HepG2 (cell line): ENCODE measurements around the gene LIG4. TPM values are rescaled to one million over a fixed set of nuclear protein-coding genes. Genes with fewer than 3 reads are reported as not detected.
A peak's percentile ranks its signal among the peaks of the same experiment; 100 is the strongest.

Experiments used
- AGO1 ChIP-seq: fragments of 200-400 bp; formaldehyde crosslinking; IDR thresholded peaks from 2 replicates; pipeline ENCODE4 v1.6.1; 2017; ENCODE audit warnings: mild to moderate bottlenecking, low read depth, low read length, moderate library complexity; ENCODE audit not compliant: poor library complexity, severe bottlenecking
- ATF4 ChIP-seq, 2 experiments: fragments of 450-650 bp in 1 of 2; sonication (generic) in 1 of 2; formaldehyde crosslinking; IDR thresholded peaks; 2 replicates each; pipeline versions ENCODE4 v1.5.0 to v1.8.0; 2020 to 2022; ENCODE audit warnings: mild to moderate bottlenecking in 1 of 2, missing genetic modification reagents in 1 of 2
- ATF7 ChIP-seq, 2 experiments: fragments of 450-650 bp in 1 of 2; sonication (generic) in 1 of 2; formaldehyde crosslinking in 1 of 2; IDR thresholded peaks; 2 replicates each; pipeline versions ENCODE4 v1.4.0 to v1.6.1; 2016 to 2020; ENCODE audit warnings: antibody characterized with exemption in 1 of 2, mild to moderate bottlenecking in 1 of 2, missing genetic modification reagents in 1 of 2
- CEBPB ChIP-seq: IDR thresholded peaks from 2 replicates; pipeline ENCODE4 v1.6.1; 2011; ENCODE audit warnings: low read depth, low read length, improper control_type of control experiment, borderline replicate concordance
- ERF ChIP-seq: IDR thresholded peaks from 2 replicates; pipeline ENCODE4 v1.6.1; 2018; ENCODE audit warnings: missing biosample characterization, missing genetic modification reagents
- FOXP1 ChIP-seq, 2 experiments: fragments of 450-650 bp in 1 of 2; IDR thresholded peaks; 2 replicates each; pipeline ENCODE4 v1.6.1; 2017 to 2018; ENCODE audit warnings: antibody characterized with exemption in 1 of 2
- GLMP ChIP-seq: sonication (generic); formaldehyde crosslinking; IDR thresholded peaks from 2 replicates; pipeline ENCODE4 v1.9.0; 2021; ENCODE audit warnings: missing genetic modification reagents, mild to moderate bottlenecking, borderline replicate concordance
- HHEX ChIP-seq: IDR thresholded peaks from 2 replicates; pipeline ENCODE4 v1.6.1; 2016; ENCODE audit warnings: control low read depth
- HNRNPUL1 ChIP-seq: fragments of 200-400 bp; formaldehyde crosslinking; IDR thresholded peaks from 2 replicates; pipeline ENCODE4 v1.6.1; 2017; ENCODE audit warnings: low read depth, mild to moderate bottlenecking, low read length, moderate library complexity
- KMT2B ChIP-seq: IDR thresholded peaks from 2 replicates; pipeline ENCODE4 v1.6.1; 2016; ENCODE audit warnings: missing genetic modification reagents, missing compliant biosample characterization
- NFRKB ChIP-seq: fragments of 450-650 bp; IDR thresholded peaks from 2 replicates; pipeline ENCODE4 v1.6.1; 2017
- SP1 ChIP-seq, 2 experiments: fragments of 450-650 bp in 1 of 2; sonication (generic) in 1 of 2; formaldehyde crosslinking in 1 of 2; IDR thresholded peaks; 2 replicates each; pipeline versions ENCODE4 v1.4.0 to v1.6.1; 2016 to 2020; ENCODE audit warnings: missing genetic modification reagents in 1 of 2
- TBL1XR1 ChIP-seq: fragments of 150-350 bp; IDR thresholded peaks from 2 replicates; pipeline ENCODE4 v1.6.1; 2014; ENCODE audit warnings: borderline replicate concordance, low read length; ENCODE audit not compliant: partially characterized antibody
- ZFAT ChIP-seq: sonication (generic); formaldehyde crosslinking; conservative IDR thresholded peaks from 2 replicates; pipeline ENCODE4 v1.8.1; 2023; ENCODE audit warnings: missing genetic modification reagents, inconsistent platforms
- ZHX2 ChIP-seq, 2 experiments: sonication (generic) in 1 of 2; formaldehyde crosslinking in 1 of 2; IDR thresholded peaks; 2 replicates each; pipeline versions ENCODE4 v1.6.1 to v1.9.0; 2014 to 2022; ENCODE audit warnings: antibody characterized with exemption in 1 of 2, borderline replicate concordance in 1 of 2, inconsistent platforms in 1 of 2, low read depth in 1 of 2, missing genetic modification reagents in 1 of 2
- ZNF275 ChIP-seq: sonication (generic); formaldehyde crosslinking; IDR thresholded peaks from 2 replicates; pipeline ENCODE4 v1.8.0; 2022; ENCODE audit warnings: missing genetic modification reagents, mild to moderate bottlenecking, inconsistent platforms, borderline replicate concordance
- ZNF713 ChIP-seq: sonication (generic); formaldehyde crosslinking; IDR thresholded peaks from 2 replicates; pipeline ENCODE4 v1.4.0; 2020; ENCODE audit warnings: mild to moderate bottlenecking, missing genetic modification reagents
- ZNF83 ChIP-seq: sonication (generic); formaldehyde crosslinking; IDR thresholded peaks from 2 replicates; pipeline ENCODE4 v1.4.0; 2020; ENCODE audit warnings: missing genetic modification reagents, mild to moderate bottlenecking, borderline replicate concordance
- polyA plus RNA-seq, 8 experiments: library from polyadenylated mRNA; depleted of rRNA in 3 of 8; stranded (reverse) in 7 of 8; unstranded in 1 of 8; fragments of >200 nt; fragmentation: Illumina TruSeq in 4 of 8; extraction: Trizol in 4 of 8; gene quantifications; 2 replicates each; pipeline versions ENCODE4 v1.2.1 to v1.2.3, GENCODE V29; 2011 to 2016; ENCODE audit warnings: low read depth in 4 of 8, missing spikeins in 1 of 8, mixed read lengths in 1 of 8; ENCODE audit not compliant: insufficient read depth in 1 of 8
- total RNA-seq, 5 experiments: library from RNA; depleted of rRNA; stranded (reverse); fragments of >200 nt; fragmentation: Illumina TruSeq; extraction: Trizol; gene quantifications; 2 replicates each; pipeline ENCODE4 v1.2.3, GENCODE V29; 2016; ENCODE audit warnings: low read depth in 1 of 5

Gene LIG4
- total and polyA plus RNA-seq, 2 of the 13 experiments (the other 11 are each of a cell fraction or from before 2014, with no cell fraction given) = 4.0 to 4.5 TPM

- TF ChIP-seq SP1 (IDR thresholded peaks at IDR 0.05) = no peak
- TF ChIP-seq SP1 (CRISPR knock-in tag; IDR thresholded peaks at IDR 0.05) = no peak
- TF ChIP-seq AGO1 = no peak
- TF ChIP-seq ZNF83 (CRISPR knock-in tag) = no peak
- TF ChIP-seq HNRNPUL1 = no peak
- TF ChIP-seq ZNF713 (CRISPR knock-in tag) = no peak
- no peak for TF ChIP-seq NFRKB
- no peak for TF ChIP-seq ATF7 (IDR thresholded peaks at IDR 0.05)
- no peak for TF ChIP-seq ATF7 (CRISPR knock-in tag; IDR thresholded peaks at IDR 0.05)
- TF ChIP-seq ZNF275 (CRISPR knock-in tag) = no peak
- TF ChIP-seq ZFAT (CRISPR knock-in tag) = no peak
- peak; percentile 68 for TF ChIP-seq FOXP1 (IDR thresholded peaks at IDR 0.05)
- TF ChIP-seq FOXP1 (CRISPR knock-in tag; IDR thresholded peaks at IDR 0.05) = peak; percentile 83
- TF ChIP-seq TBL1XR1 = no peak
- no peak for TF ChIP-seq GLMP (CRISPR knock-in tag)
- TF ChIP-seq KMT2B (CRISPR knock-in tag) = no peak
- peak in 1 of 2 experiments; percentile 47; a peak in 2 of 4 replicates for TF ChIP-seq ATF4 (CRISPR knock-in tag; IDR thresholded peaks at IDR 0.05)
- TF ChIP-seq ZHX2 (IDR thresholded peaks at IDR 0.05; ENCODE audit: low read depth) = no peak
- TF ChIP-seq ZHX2 (CRISPR knock-in tag; IDR thresholded peaks at IDR 0.05; ENCODE audit: borderline replicate concordance) = no peak
- TF ChIP-seq HHEX (CRISPR knock-in tag) = peak; percentile 79
- TF ChIP-seq CEBPB = peak; percentile 89
- no peak for TF ChIP-seq ERF (CRISPR knock-in tag)
Measured at GRCh38 chr13:108230377-108230776, 15.0 kb upstream of the LIG4 start (continued).
